Motor neuron (in vitro differentiated cells): ENCODE data around the gene C4orf36. TPM values are rescaled to one million over a fixed set of nuclear protein-coding genes. Genes with fewer than 3 reads are reported as not detected.
A peak's percentile ranks its signal among the peaks of the same experiment; 100 is the strongest.
"Not testable (repeated sequence)": the region's sequence is repeated elsewhere in the genome, so short reads cannot be mapped to it uniquely, and the experiment has no call there.

Source experiments
- ATAC-seq, 8 experiments: fragments of 200-7000 bp; cut with Tn5 transposase; replicated peaks in 6 of 8; 2 replicates each; pipeline ENCODE4 v1.8.0; 2021; ENCODE audit warnings: mild to moderate bottlenecking in 8 of 8, moderate library complexity in 8 of 8
- H3K27ac ChIP-seq, 2 donors: fragments of 250-450 bp; sonication (Bioruptor Pico); 2 replicates each; pipeline ENCODE4 v1.9.0; 2021; ENCODE audit warnings: antibody characterized with exemption in 2 of 2, mild to moderate bottlenecking in 2 of 2, moderate library complexity in 1 of 2
- H3K4me1 ChIP-seq, 2 donors: fragments of 250-450 bp; sonication (Bioruptor Pico); replicated peaks in 1 of 2; 2 replicates each; pipeline ENCODE4 v1.6.1; 2021; ENCODE audit warnings: antibody characterized with exemption in 2 of 2, mild to moderate bottlenecking in 2 of 2, moderate library complexity in 1 of 2
- H3K4me3 ChIP-seq, 5 donors: fragments of 250-450 bp; sonication (Bioruptor Pico); 2 replicates each; pipeline ENCODE4 v1.9.0; 2021; ENCODE audit warnings: antibody characterized with exemption in 5 of 5, mild to moderate bottlenecking in 5 of 5, moderate library complexity in 4 of 5
- WGBS, 10 experiments: fragments of 450-650 bp; shearing (Covaris generic); methylation state at CpG; one replicate each; pipeline ENCODE4 v1.0.0; 2022; 5-methylcytosine and 5-hydroxymethylcytosine counted together
- in situ Hi-C, 9 experiments: fragments of 400-800 bp; cut with MboI; loops; one replicate each; pipeline ENCODE4 v1.15.0; 2021; ENCODE audit warnings: low sequenced_read_pairs in 9 of 9, low pct_unique_long_range_greater_than_20kb in 2 of 9; ENCODE audit not compliant: unreplicated experiment in 9 of 9
- total RNA-seq, 8 experiments: library from RNA; unstranded; fragments of 300-600 nt; gene quantifications; 2 replicates each; pipeline versions ENCODE4 v1.2.3 to v1.2.4, GENCODE V29; 2022

The C4orf36 gene
- total RNA-seq, 8 experiments from 2014 or later: 0.47 to 1.9 (median 0.86) TPM; not detected in 2

GRCh38 chr4:86876894-86877685 is 15.1 kb downstream of the C4orf36 start:
- 0 to 100% (median 81%) methylated on average over 1 to 4 of the region's 4 CpGs for WGBS, 10 experiments

GRCh38 chr4:86875436-86875835 is 16.8 kb downstream of the C4orf36 start:
- in situ Hi-C loops: loop anchor here in 4 of 9 experiments (25.0 kb wide), 3 partner anchors 363 to 513 kb away; partner anchors contain the start of gene MAPK10 (in 1 of the 4)
- H3K4me3 ChIP-seq, ATAC-seq, H3K27ac ChIP-seq, H3K4me1 ChIP-seq: not testable (repeated sequence)
- WGBS, 10 experiments: 49 to 100% (median 100%) methylated on average over 1 to 4 of the region's 4 CpGs; no CpG with 5 or more reads in 4 of the 10 experiments

More at GRCh38 chr4:86876894-86877685, 15.1 kb downstream of the C4orf36 start:
- no peak overlapping the region for H3K4me3 ChIP-seq
- H3K27ac ChIP-seq: no peak overlapping the region
- in situ Hi-C loops: loop anchor here in 4 of 9 experiments (25.0 kb wide), 3 partner anchors 365 to 515 kb away; partner anchors contain the start of gene MAPK10 (in 1 of the 4)
- no peaks in the 10 kb centered on the region for H3K4me1 ChIP-seq
- no peak for ATAC-seq

- ATAC-seq: no peak
- in situ Hi-C loops: no loop called here
- H3K4me1 ChIP-seq: no peaks in the 10 kb centered on the region
- no peak overlapping the region for H3K27ac ChIP-seq
- H3K4me3 ChIP-seq: no peak overlapping the region
- WGBS, 10 experiments: 31 to 80% (median 67%) methylated on average over 1 to 4 of the region's 4 CpGs; no CpG with 5 or more reads in 1 of the 10 experiments
These were observed 20.1 kb downstream of the C4orf36 start for GRCh38 chr4:86872135-86872534.

GRCh38 chr4:86870442-86871069 is 21.7 kb downstream of the C4orf36 start:
- in situ Hi-C loops: no loop called here
- H3K4me1 ChIP-seq: no peaks in the 10 kb centered on the region
- no peak overlapping the region for H3K27ac ChIP-seq
- ATAC-seq: no peak
- no peak overlapping the region for H3K4me3 ChIP-seq
- 50 to 91% (median 82%) methylated on average over 1 to 7 of the region's 9 CpGs; no CpG with 5 or more reads in 3 of the 10 experiments for WGBS, 10 experiments

GRCh38 chr4:86857341-86858052 is 34.7 kb downstream of the C4orf36 start:
- H3K4me1 ChIP-seq: no peaks in the 10 kb centered on the region
- no peak overlapping the region for H3K27ac ChIP-seq
- in situ Hi-C loops: no loop called here
- WGBS, 10 experiments: 30 to 94% (median 67%) methylated on average over 1 to 7 of the region's 8 CpGs
- no peak overlapping the region for H3K4me3 ChIP-seq
- ATAC-seq: no peak

- no peaks in the 10 kb centered on the region for H3K4me1 ChIP-seq
- no peak for ATAC-seq
- 0 to 100% (median 78%) methylated on average over 1 of the region's 1 CpG; no CpG with 5 or more reads in 1 of the 10 experiments for WGBS, 10 experiments
- no peak overlapping the region for H3K4me3 ChIP-seq
- in situ Hi-C loops: no loop called here
- no peak overlapping the region for H3K27ac ChIP-seq
These were observed 35.3 kb downstream of the C4orf36 start for GRCh38 chr4:86856896-86857295.

- no peak overlapping the region for H3K27ac ChIP-seq
- H3K4me1 ChIP-seq: no peaks in the 10 kb centered on the region
- peak in 2 of 8 experiments; percentile 66 to 99 for ATAC-seq
- 6 to 100% (median 83%) methylated on average over 1 to 2 of the region's 2 CpGs; no CpG with 5 or more reads in 1 of the 10 experiments for WGBS, 10 experiments
- in situ Hi-C loops: no loop called here
- H3K4me3 ChIP-seq: no peak overlapping the region
These were observed 36.6 kb downstream of the C4orf36 start for GRCh38 chr4:86855572-86855971.

- in situ Hi-C loops: no loop called here
- ATAC-seq: no peak
- 80 to 100% (median 96%) methylated on average over 1 to 4 of the region's 5 CpGs; no CpG with 5 or more reads in 4 of the 10 experiments for WGBS, 10 experiments
- Histone ChIP-seq H3K4me3 (no peak overlapping the region), H3K4me1 (no peaks in the 10 kb centered on the region), H3K27ac (no peak overlapping the region)
These were observed 39.0 kb downstream of the C4orf36 start for GRCh38 chr4:86853209-86853608.

GRCh38 chr4:86848732-86849619 is 43.2 kb downstream of the C4orf36 start, which contains the start of gene SLC10A6:
Gene SLC10A6 (minus strand): TSS chr4:86849384. CDS start chr4:86849115, 269 bp downstream.
- no peaks in the 10 kb centered on the region for H3K4me1 ChIP-seq
- in situ Hi-C loops: no loop called here
- 3 to 96% (median 84%) methylated on average over 1 to 10 of the region's 11 CpGs for WGBS, 10 experiments
- H3K4me3 ChIP-seq: no peak within 1 kb of the TSS
- H3K27ac ChIP-seq: no peak within 1 kb of the TSS
- peak in 3 of 8 experiments; percentile 72 to 96 (median 95) for ATAC-seq

- ATAC-seq: no peak
- Histone ChIP-seq H3K4me3 (no peak overlapping the region), H3K4me1 (no peaks in the 10 kb centered on the region), H3K27ac (no peak overlapping the region)
- WGBS, 10 experiments: 53 to 98% (median 80%) methylated on average over 2 to 7 of the region's 7 CpGs; no CpG with 5 or more reads in 2 of the 10 experiments
- in situ Hi-C loops: no loop called here
These were observed 44.1 kb downstream of the C4orf36 start for GRCh38 chr4:86848136-86848535.

GRCh38 chr4:86847571-86847970 is 44.7 kb downstream of the C4orf36 start:
- no peaks in the 10 kb centered on the region for H3K4me1 ChIP-seq
- in situ Hi-C loops: no loop called here
- H3K27ac ChIP-seq: no peak overlapping the region
- no peak for ATAC-seq
- no peak overlapping the region for H3K4me3 ChIP-seq
- 33 to 91% (median 73%) methylated on average over 2 to 4 of the region's 4 CpGs; no CpG with 5 or more reads in 2 of the 10 experiments for WGBS, 10 experiments

GRCh38 chr4:86846921-86847320 is 45.3 kb downstream of the C4orf36 start:
- H3K4me1 ChIP-seq: no peaks in the 10 kb centered on the region
- ATAC-seq: no peak
- in situ Hi-C loops: no loop called here
- no peak overlapping the region for H3K27ac ChIP-seq
- no peak overlapping the region for H3K4me3 ChIP-seq
